IPS DF 6.9 (cell line): Measurements from ENCODE around the gene OR10G2.

Experiments
- DNase-seq: peaks from one replicate; pipeline ENCODE4 v3.0.0-alpha.2; 2013; ENCODE audit warnings: low read depth, low spot score
- H3K27ac ChIP-seq: one replicate; pipeline ENCODE4 v1.5.1; 2013; ENCODE audit warnings: low read length, control low read depth
- H3K27me3 ChIP-seq: 2 replicates; pipeline ENCODE4 v1.6.1; 2013; ENCODE audit warnings: mild to moderate bottlenecking, low read length; ENCODE audit not compliant: control insufficient read depth, insufficient read depth
- H3K36me3 ChIP-seq: 2 replicates; pipeline ENCODE4 v1.6.1; 2013; ENCODE audit warnings: low read length; ENCODE audit not compliant: control insufficient read depth, insufficient read depth
- H3K4me1 ChIP-seq: 2 replicates; pipeline ENCODE4 v1.6.1; 2013; ENCODE audit warnings: low read length; ENCODE audit not compliant: control insufficient read depth, insufficient read depth
- H3K4me3 ChIP-seq: 2 replicates; pipeline ENCODE4 v1.5.1; 2013; ENCODE audit warnings: mild to moderate bottlenecking, low read length
- H3K9me3 ChIP-seq: 2 replicates; pipeline ENCODE4 v1.6.1; 2013; ENCODE audit warnings: low read length, inconsistent platforms; ENCODE audit not compliant: control insufficient read depth, insufficient read depth
- WGBS: extraction: QIAGEN DNeasy Blood & Tissue Kit; methylation state at CpG from one replicate; pipeline ENCODE4 v1.1.7; 2013; ENCODE audit warnings: mixed read lengths, missing lambda C conversion rate; ENCODE audit not compliant: insufficient read length, insufficient coverage; 5-methylcytosine and 5-hydroxymethylcytosine counted together

OR10G2 gene, protein sequence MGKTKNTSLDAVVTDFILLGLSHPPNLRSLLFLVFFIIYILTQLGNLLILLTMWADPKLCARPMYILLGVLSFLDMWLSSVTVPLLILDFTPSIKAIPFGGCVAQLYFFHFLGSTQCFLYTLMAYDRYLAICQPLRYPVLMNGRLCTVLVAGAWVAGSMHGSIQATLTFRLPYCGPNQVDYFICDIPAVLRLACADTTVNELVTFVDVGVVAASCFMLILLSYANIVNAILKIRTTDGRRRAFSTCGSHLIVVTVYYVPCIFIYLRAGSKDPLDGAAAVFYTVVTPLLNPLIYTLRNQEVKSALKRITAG

DNA sequence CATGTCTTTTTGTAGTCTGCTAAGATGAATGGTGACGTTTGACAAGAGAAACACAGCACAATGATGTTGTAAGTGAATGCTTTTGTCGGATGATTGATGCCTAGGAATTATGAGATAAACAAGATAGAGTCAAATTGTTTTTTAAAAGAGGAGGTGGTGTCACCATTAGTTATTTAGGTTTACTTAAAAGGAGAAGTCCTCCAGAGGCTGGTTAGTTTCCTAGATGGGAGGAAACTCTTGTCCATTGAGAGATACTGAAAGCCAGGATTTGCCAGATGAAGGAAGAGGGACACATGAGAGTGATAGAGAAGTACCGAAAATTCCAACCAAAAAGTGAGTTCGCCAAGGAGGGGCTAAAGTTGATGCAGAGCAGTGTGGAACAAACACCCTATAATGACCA is at the start of gene OR10G2:
Gene OR10G2 (minus strand): TSS at position 101 of the 400 bp plus-strand sequence. CDS start 98 bp downstream, at position 3.
- Histone ChIP-seq H3K27me3 (no peaks in the 10 kb centered on the region), H3K27ac (no peak within 1 kb of the TSS), H3K36me3 (no peaks in the 10 kb centered on the region), H3K9me3 (no peaks in the 10 kb centered on the region), H3K4me1 (no peaks in the 10 kb centered on the region), H3K4me3 (no peak within 1 kb of the TSS)
- no peak for DNase-seq
- no CpG with 5 or more reads among the region's 4 CpGs for WGBS

DNA sequence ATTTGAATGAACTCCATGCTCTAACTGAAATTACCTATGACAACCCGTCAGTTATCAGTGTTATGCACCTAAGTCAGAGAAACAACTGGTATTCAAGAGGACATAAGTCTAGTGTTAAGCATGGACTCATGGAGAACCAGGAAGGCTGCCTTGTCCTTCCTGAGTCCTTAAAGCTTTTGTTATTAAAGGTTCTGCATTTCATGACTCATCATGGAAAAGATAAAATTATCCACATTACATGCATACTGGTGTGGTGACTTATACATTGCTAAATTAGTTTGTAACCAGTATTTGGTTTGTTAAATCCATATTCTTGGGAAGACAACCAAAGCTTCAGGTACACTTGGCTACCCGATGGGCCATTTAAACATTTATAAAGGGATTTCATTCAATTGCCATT is 45.3 kb upstream of the OR10G2 start:
- no peak for DNase-seq
- Histone ChIP-seq H3K4me1 (no peaks in the 10 kb centered on the region), H3K27ac (no peak overlapping the region), H3K4me3 (no peak overlapping the region), H3K9me3 (no peaks in the 10 kb centered on the region), H3K27me3 (no peaks in the 10 kb centered on the region), H3K36me3 (no peaks in the 10 kb centered on the region)
- WGBS = no CpG with 5 or more reads among the region's 2 CpGs

GRCh38 chr14:21675566-21675965 is 40.8 kb upstream of the OR10G2 start:
- no peak overlapping the region for H3K4me3 ChIP-seq
- no peaks in the 10 kb centered on the region for H3K36me3 ChIP-seq
- no peak for DNase-seq
- H3K9me3 ChIP-seq = no peaks in the 10 kb centered on the region
- no CpG with 5 or more reads among the region's 4 CpGs for whole genome bisulfite sequencing
- H3K27me3 ChIP-seq = no peaks in the 10 kb centered on the region
- H3K4me1 ChIP-seq = no peaks in the 10 kb centered on the region
- H3K27ac ChIP-seq = no peak overlapping the region

- no CpG with 5 or more reads among the region's 1 CpG for WGBS
- DNase-seq = no peak
- H3K27me3 ChIP-seq = no peaks in the 10 kb centered on the region
Observed at GRCh38 chr14:21673718-21674117, 39.0 kb upstream of the OR10G2 start, which contains the start of gene OR4E1. OR4E1 (minus strand) TSS chr14:21673818; CDS start chr14:21670935, 2,883 bp downstream.

GRCh38 chr14:21672116-21672515 is 37.4 kb upstream of the OR10G2 start:
- WGBS = no CpG with 5 or more reads among the region's 1 CpG
- Histone ChIP-seq H3K4me1 (no peaks in the 10 kb centered on the region), H3K27me3 (no peaks in the 10 kb centered on the region), H3K9me3 (no peaks in the 10 kb centered on the region), H3K4me3 (no peak overlapping the region), H3K27ac (no peak overlapping the region), H3K36me3 (no peaks in the 10 kb centered on the region)
- no peak for DNase-seq

More at GRCh38 chr14:21673718-21674117, 39.0 kb upstream of the OR10G2 start, which contains the start of gene OR4E1:
- Histone ChIP-seq H3K4me1 (no peaks in the 10 kb centered on the region), H3K36me3 (no peaks in the 10 kb centered on the region), H3K9me3 (no peaks in the 10 kb centered on the region), H3K4me3 (no peak within 1 kb of the TSS), H3K27ac (no peak within 1 kb of the TSS)

DNA sequence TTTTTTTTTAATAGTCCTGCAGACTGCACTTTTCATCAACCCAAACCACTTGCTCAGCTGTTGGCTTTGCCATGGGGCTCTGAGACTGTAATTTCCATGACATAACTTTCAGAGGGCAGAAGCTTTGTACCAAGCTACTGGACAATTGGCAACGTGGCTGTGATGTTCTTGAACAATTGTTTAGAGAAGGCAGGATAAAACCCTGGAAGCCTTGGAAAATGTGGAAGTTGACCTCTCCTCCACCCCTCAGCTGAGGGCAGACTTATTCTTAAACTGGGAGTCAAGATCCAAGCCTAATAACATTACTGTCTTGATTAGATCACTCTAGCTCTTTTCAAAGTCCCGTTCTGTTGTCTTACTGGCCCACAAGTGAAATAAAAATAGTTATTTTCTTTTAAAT is 36.6 kb upstream of the OR10G2 start:
- no peak overlapping the region for H3K4me3 ChIP-seq
- no peak overlapping the region for H3K27ac ChIP-seq
- no peaks in the 10 kb centered on the region for H3K36me3 ChIP-seq
- DNase-seq = no peak
- no CpG with 5 or more reads among the region's 2 CpGs for WGBS
- no peaks in the 10 kb centered on the region for H3K4me1 ChIP-seq
- H3K9me3 ChIP-seq = no peaks in the 10 kb centered on the region
- no peaks in the 10 kb centered on the region for H3K27me3 ChIP-seq

GRCh38 chr14:21669284-21669683 is 34.5 kb upstream of the OR10G2 start:
- Histone ChIP-seq H3K9me3 (no peaks in the 10 kb centered on the region), H3K4me3 (no peak overlapping the region), H3K27me3 (no peaks in the 10 kb centered on the region), H3K27ac (no peak overlapping the region), H3K36me3 (no peaks in the 10 kb centered on the region), H3K4me1 (0 out of 2 replicates have a peak, but pooled peaks cover 1% of the 10 kb centered on the region)
- DNase-seq = no peak

- Histone ChIP-seq H3K4me3 (no peak overlapping the region), H3K9me3 (no peaks in the 10 kb centered on the region), H3K36me3 (no peaks in the 10 kb centered on the region), H3K4me1 (0 out of 2 replicates have a peak, but pooled peaks cover 1% of the 10 kb centered on the region), H3K27ac (no peak overlapping the region), H3K27me3 (no peaks in the 10 kb centered on the region)
- DNase-seq = no peak
- no CpG with 5 or more reads among the region's 3 CpGs for WGBS
Observed at GRCh38 chr14:21668377-21668776, 33.6 kb upstream of the OR10G2 start.

DNA sequence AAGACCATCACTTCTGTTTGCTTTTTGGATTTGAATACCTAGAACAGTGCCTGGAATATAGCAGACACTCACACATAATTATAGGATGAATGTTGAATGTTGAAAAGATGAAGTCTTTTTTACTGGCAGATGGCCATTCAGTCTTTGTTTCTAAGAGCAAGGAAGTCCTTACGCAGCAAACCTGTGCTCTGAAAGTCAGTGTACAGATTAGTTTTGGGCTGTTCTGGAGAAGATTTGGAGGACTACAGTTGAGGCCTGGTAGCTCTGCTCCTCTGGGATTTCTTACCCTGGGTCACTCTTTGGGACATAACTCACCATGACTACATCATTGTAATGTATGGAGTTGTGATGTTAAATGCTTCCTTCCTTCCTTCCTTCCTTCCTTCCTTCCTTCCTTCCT is 22.2 kb upstream of the OR10G2 start:
- Histone ChIP-seq H3K9me3 (no peaks in the 10 kb centered on the region), H3K4me1 (no peaks in the 10 kb centered on the region; the same call in 1 of the 2 replicates), H3K27me3 (no peaks in the 10 kb centered on the region), H3K36me3 (no peaks in the 10 kb centered on the region), H3K4me3 (no peak overlapping the region), H3K27ac (no peak overlapping the region)
- DNase-seq = no peak
- no CpG with 5 or more reads among the region's 1 CpG for WGBS

DNA sequence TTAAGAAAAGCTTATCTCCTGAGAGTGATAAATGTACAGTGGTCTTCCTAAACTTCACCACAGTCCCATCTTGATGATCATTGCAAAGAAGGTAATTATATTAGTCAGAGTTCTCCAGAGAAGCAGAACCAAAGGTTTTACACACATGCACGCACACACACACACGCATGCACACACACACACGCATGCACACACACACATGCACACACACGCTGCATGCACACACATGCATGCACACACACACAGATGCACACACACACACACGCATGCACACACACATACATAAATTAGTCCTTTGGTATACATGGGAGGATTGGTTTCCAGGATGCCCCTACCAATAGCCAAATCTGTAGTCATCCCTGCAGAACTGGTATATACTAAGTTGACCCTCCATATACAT is 19.5 kb upstream of the OR10G2 start:
- no peak overlapping the region for H3K4me3 ChIP-seq
- H3K27me3 ChIP-seq = no peaks in the 10 kb centered on the region
- no peaks in the 10 kb centered on the region for H3K36me3 ChIP-seq
- H3K4me1 ChIP-seq = no peaks in the 10 kb centered on the region; the same call in 1 of the 2 replicates
- WGBS = no CpG with 5 or more reads among the region's 5 CpGs
- no peak for DNase-seq
- no peak overlapping the region for H3K27ac ChIP-seq
- H3K9me3 ChIP-seq = no peaks in the 10 kb centered on the region

GRCh38 chr14:21653331-21653885 is 18.7 kb upstream of the OR10G2 start, which contains the start of gene OR4E2:
OR4E2 (plus strand) TSS chr14:21653835; CDS start chr14:21665083, 11,248 bp downstream.
- WGBS = no CpG with 5 or more reads among the region's 2 CpGs
- Histone ChIP-seq H3K9me3 (no peaks in the 10 kb centered on the region), H3K4me1 (no peaks in the 10 kb centered on the region; the same call in 1 of the 2 replicates), H3K36me3 (no peaks in the 10 kb centered on the region), H3K27ac (no peak within 1 kb of the TSS), H3K27me3 (no peaks in the 10 kb centered on the region), H3K4me3 (no peak within 1 kb of the TSS)
- no peak for DNase-seq
